Astrocyte (in vitro differentiated cells and primary cell): ENCODE data around the gene TSTD2.

ENCODE experiments used
- EZH2 ChIP-seq: IDR thresholded peaks from 2 replicates; pipeline ENCODE4 v1.6.1; 2012; ENCODE audit warnings: mild to moderate bottlenecking, low read length, inconsistent platforms; ENCODE audit not compliant: insufficient read depth
- TF ChIP-seq, protein P1 (sequence below): IDR thresholded peaks from 2 replicates; pipeline ENCODE4 v1.5.1; 2011; ENCODE audit warnings: low read depth, mild to moderate bottlenecking, inconsistent platforms, low read length, moderate library complexity; ENCODE audit not compliant: insufficient read depth

GRCh38 chr9:97615439-97616072, 17.6 kb downstream of the TSTD2 start:
- TF ChIP-seq, protein P1, sequence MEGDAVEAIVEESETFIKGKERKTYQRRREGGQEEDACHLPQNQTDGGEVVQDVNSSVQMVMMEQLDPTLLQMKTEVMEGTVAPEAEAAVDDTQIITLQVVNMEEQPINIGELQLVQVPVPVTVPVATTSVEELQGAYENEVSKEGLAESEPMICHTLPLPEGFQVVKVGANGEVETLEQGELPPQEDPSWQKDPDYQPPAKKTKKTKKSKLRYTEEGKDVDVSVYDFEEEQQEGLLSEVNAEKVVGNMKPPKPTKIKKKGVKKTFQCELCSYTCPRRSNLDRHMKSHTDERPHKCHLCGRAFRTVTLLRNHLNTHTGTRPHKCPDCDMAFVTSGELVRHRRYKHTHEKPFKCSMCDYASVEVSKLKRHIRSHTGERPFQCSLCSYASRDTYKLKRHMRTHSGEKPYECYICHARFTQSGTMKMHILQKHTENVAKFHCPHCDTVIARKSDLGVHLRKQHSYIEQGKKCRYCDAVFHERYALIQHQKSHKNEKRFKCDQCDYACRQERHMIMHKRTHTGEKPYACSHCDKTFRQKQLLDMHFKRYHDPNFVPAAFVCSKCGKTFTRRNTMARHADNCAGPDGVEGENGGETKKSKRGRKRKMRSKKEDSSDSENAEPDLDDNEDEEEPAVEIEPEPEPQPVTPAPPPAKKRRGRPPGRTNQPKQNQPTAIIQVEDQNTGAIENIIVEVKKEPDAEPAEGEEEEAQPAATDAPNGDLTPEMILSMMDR, result peak; percentile 95
- no peak for TF ChIP-seq EZH2
